GM12875 (cell line): ENCODE measurements around the gene GNB5.

Source experiments
- H3K4me3 ChIP-seq: one replicate; pipeline ENCODE4 v1.5.1; 2011; ENCODE audit warnings: low read depth, low read length, control low read depth
- CTCF ChIP-seq: IDR thresholded peaks from 2 replicates; pipeline ENCODE4 v1.5.1; 2011; ENCODE audit warnings: low read depth, mild to moderate bottlenecking, control low read depth, inconsistent platforms, low read length, moderate library complexity, borderline replicate concordance; ENCODE audit not compliant: insufficient read depth

The GNB5 gene

GRCh38 chr15:52143873-52144272, 47.3 kb downstream of the GNB5 start:
- no peak overlapping the region for H3K4me3 ChIP-seq
- TF ChIP-seq CTCF: no peak

DNA sequence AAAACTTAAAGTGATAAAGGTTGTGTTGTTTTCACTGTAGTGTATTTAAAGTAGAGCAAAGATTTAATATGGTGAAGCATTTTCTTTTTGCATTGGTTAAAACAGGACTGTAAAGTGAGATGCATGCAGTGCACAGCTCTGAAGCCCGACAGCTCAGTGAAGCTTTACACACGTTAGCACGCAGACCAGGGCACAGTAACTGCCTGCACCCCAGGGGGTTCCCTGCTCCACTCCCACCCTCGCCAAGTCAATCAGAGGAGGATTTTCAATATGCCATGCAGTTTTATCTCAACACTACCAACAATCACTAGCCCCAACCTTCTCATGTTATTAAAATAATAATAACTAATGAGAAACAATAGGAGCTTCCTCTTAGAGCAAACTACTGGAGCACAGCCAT, 50.5 kb downstream of the GNB5 start:
- TF ChIP-seq CTCF: no peak
- H3K4me3 ChIP-seq: no peak overlapping the region

DNA sequence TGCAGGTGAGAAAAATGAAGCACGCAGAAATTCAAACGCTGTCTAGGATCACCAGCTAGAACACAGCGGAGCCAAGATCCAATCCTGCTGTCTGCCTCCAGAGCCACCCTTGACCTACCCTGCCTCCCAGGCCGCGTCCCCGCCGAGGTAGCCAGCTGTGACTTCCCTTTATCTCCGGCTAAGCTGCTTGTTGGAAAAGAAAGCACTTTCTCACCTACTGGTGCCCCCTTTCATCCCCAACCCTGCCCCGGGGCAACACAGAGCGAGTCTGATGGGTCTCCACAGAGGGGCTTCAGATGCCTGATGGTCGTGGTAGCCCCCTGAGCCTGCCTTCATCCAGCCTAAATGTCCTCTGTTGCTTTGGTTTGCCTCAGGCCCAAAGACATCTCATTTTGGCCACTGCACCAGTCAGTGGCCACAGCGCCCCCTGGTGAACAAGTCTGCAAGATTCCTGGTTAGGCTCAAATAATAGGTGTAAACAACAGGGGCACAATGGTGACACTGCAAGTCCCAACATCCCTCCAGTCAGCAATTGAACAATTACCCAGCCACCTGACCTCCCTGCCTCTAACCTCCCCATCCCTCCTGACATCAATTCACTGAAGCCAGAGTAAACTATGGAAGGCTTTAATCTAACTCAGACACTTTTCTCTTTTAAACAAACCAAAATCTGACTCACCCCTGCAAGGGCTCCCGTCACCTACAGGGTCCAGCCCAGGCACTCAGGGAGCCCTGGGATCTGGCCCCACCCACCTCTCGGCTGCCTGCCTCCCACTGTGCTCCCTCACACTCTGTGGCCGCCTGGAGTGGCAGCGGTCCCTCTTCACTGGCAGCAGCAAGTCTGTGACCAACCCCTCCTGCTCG, 51.4 kb downstream of the GNB5 start:
- TF ChIP-seq CTCF: peak; percentile 77
- no peak overlapping the region for H3K4me3 ChIP-seq

DNA sequence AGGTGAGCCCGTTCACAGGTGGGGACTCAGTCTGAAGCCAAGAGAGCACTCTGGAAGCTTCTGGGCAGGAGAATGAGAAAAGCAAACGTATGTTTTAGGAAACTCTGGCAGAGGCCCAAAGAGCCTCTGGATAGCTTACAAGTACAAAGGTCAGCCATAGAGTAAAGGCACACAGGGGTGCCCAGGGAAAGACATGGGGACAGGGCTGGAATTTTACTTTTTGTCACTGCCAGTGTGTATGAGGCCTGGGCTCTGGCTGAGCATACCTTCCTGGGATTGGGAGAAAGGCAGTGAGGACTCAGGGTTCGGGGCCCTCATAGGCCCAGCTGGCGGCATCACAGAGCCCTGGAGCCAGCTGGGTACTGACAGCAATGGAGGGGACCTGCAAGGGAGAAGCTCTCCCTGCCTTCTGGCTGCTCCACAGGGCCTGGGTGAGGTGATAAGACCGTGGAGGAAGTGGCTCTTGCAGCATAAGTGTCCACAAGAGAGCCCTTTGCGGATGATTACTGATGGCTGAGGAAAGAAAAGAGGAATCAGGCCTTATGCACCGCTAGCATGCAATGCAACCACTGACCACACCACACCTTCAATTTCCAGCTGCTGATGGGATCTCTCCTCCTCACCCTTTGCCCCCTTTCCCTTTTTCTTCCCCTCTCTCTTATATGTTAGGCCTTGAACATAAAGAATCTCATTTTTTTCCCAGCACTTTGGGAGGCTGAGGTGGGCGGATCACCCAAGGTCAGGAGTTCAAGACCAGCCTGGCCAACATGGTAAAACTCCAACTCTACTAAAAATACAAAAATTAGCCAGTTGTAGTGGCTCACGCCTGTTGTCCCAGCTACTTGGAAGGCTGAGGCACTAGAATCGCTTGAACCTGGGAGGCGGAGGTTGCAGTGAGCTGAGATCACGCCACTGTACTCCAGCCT, 53.5 kb downstream of the GNB5 start:
- no peak for TF ChIP-seq CTCF
- H3K4me3 ChIP-seq: no peak overlapping the region

DNA sequence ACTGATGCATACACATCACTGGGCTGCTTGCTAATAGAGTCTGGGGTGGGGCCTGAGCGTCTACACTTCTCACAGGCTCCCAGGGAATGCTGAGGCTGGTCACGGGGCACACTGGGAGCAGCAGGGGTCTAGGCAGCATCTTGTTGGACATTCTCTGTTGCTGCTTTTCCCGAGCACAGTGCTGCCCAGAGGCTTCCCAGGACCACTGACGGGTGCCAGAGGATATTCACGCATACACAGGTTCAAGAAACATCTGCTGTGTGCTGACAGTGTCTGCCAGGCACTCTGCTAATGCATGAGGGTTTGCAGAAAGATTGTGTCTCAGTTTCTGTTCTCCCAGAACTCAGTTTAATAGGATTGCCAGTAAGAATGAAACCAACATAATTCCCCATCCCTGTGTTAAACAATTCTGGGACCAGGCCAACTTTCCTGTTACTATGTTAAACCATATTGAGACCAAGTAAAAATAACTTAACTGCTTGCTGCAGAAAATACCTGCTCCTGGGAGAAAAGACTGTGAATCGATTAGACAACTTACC, 54.7 kb downstream of the GNB5 start:
- no peak overlapping the region for H3K4me3 ChIP-seq
- no peak for TF ChIP-seq CTCF

DNA sequence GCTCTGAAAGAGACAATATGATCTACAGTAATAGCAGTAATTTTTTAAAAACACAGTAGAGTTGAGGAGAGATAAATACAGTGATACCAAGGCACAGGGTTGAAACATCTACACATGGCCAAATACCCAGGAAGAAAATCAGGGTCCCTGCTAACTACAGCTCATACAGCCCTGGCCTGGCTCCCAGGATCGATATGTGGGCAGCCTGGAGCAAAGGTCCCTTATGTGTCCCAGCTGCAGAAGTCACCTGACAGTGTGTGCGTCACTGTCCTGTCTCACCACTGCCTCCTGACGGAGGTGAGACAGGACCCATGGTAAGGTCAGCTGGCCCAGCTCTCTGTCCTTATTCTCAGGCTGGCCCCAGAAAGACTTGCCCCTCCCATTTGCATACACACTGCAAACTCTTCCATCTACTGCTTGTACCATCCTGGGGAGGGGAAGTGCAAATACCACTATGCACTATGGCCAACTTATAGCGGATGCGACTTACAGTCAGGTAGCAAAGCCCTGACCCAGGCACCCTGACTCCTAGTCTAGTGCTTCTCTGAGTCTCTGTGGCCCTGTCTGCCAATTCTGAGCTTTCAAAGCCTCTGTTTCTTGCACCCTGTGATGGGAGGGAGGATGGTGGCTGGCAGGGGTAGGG, 56.6 kb downstream of the GNB5 start:
- H3K4me3 ChIP-seq: no peak overlapping the region
- no peak for TF ChIP-seq CTCF
